ENCODE data around the gene USP25. TPM values are rescaled to one million over a fixed set of nuclear protein-coding genes. Genes with fewer than 3 reads are reported as not detected.

Gene USP25
- total RNA-seq, 1 experiment from 2014 or later, result 35.1 TPM

- Histone ChIP-seq H2BK20ac (ENCODE audit: low read depth, low read length, poor library complexity, severe bottlenecking) (no peak overlapping the region), H3K4ac (ENCODE audit: low read depth, low read length) (no peak overlapping the region), H3T11ph (ENCODE audit: low read length) (no peak overlapping the region), H4K20me1 (ENCODE audit: control insufficient read depth, insufficient read depth, insufficient read length) (no peaks in the 10 kb centered on the region), H2BK12ac (ENCODE audit: insufficient read length, low read depth, low read length) (no peak overlapping the region), H2BK120ac (ENCODE audit: low read depth, low read length, poor library complexity, severe bottlenecking) (no peak overlapping the region), H3K18ac (ENCODE audit: insufficient read length, low read depth, low read length) (no peak overlapping the region), H3K23me2 (ENCODE audit: insufficient read length, low read depth, low read length, poor library complexity, severe bottlenecking) (no peaks in the 10 kb centered on the region), H3K14ac (ENCODE audit: insufficient read depth, low read length) (no peak overlapping the region), H4K8ac (replicated peaks; ENCODE audit: insufficient read length, low read depth, low read length) (no peak overlapping the region), H3K27ac (ENCODE audit: insufficient read length, low read depth, low read length) (no peak overlapping the region), H3K4me1 (ENCODE audit: insufficient read depth, low read length) (no peaks in the 10 kb centered on the region), H3K56ac (ENCODE audit: insufficient read length, low read depth, low read length) (no peak overlapping the region), H2BK15ac (ENCODE audit: low read depth, low read length) (no peak overlapping the region), H3K9me3 (ENCODE audit: control insufficient read depth, low read depth, low read length) (no peaks in the 10 kb centered on the region), H3K4me2 (ENCODE audit: insufficient read depth, insufficient read length, low read length) (no peak overlapping the region), H4K5ac (ENCODE audit: insufficient read length, low read depth, low read length) (no peak overlapping the region), H4K91ac (ENCODE audit: insufficient read length, low read depth, low read length) (no peak overlapping the region), H3K79me1 (ENCODE audit: insufficient read depth, low read depth, low read length, poor library complexity, severe bottlenecking) (no peaks in the 10 kb centered on the region), H3K27me3 (ENCODE audit: insufficient read depth, low read length) (no peaks in the 10 kb centered on the region), H3K9ac (ENCODE audit: extremely low read depth, insufficient read length, low read length) (no peak overlapping the region), H2BK5ac (ENCODE audit: insufficient read length, low read length) (no peak overlapping the region), H2AK5ac (ENCODE audit: insufficient read length, low read length) (no peak overlapping the region), H3K23ac (ENCODE audit: insufficient read length, low read depth, low read length) (no peak overlapping the region), H3K79me2 (ENCODE audit: insufficient read depth, low read length) (no peaks in the 10 kb centered on the region), H2AFZ (ENCODE audit: low read length) (no peak overlapping the region)
- no peaks in the 10 kb centered on the region for H3K4me1 Mint-ChIP-seq
- H3K27me3 Mint-ChIP-seq (ENCODE audit: low read depth), result no peaks in the 10 kb centered on the region
- H3K4me3 Mint-ChIP-seq, result no peak overlapping the region
- DNase-seq, result no peak
- no peaks in the 10 kb centered on the region for H3K9me3 Mint-ChIP-seq
- no peak overlapping the region for H3K27ac Mint-ChIP-seq
- H3K36me3 Mint-ChIP-seq (ENCODE audit: insufficient read depth in 1 of 3, low read depth in 3 of 3), result no peaks in the 10 kb centered on the region
- WGBS (ENCODE audit: extremely low coverage, insufficient read length, low lambda C conversion rate), result no CpG with 5 or more reads among the region's 1 CpG
- no peak for TF ChIP-seq CTCF (conservative IDR thresholded peaks at IDR 0.05)
These were observed 16.4 kb upstream of the USP25 start for GRCh38 chr21:15713412-15713811.
